Stimulated activated CD8-positive, alpha-beta memory T cell treated with anti-CD3 and anti-CD28 coated beads, Interleukin-15, amount 100 ng/mL, for 48 hours (primary cell): ENCODE measurements around the gene FIGNL1.
A peak's percentile ranks its signal among the peaks of the same experiment; 100 is the strongest.

Source experiments
- DNase-seq, 2 donors: peaks; one replicate each; pipeline ENCODE4 v3.0.0-alpha.2; 2020; ENCODE audit warnings: low read depth in 2 of 2

Gene FIGNL1

GRCh38 chr7:50428911-50429310 lies 21.2 kb downstream of the FIGNL1 start:
- DNase-seq = no peak

- DNase-seq = no peak
Measured at GRCh38 chr7:50427518-50427917, 22.6 kb downstream of the FIGNL1 start.

GRCh38 chr7:50426280-50427045 lies 23.7 kb downstream of the FIGNL1 start:
- no peak for DNase-seq

- no peak for DNase-seq
Measured at GRCh38 chr7:50425318-50425717, 24.8 kb downstream of the FIGNL1 start.

GRCh38 chr7:50423860-50424259 lies 26.3 kb downstream of the FIGNL1 start:
- no peak for DNase-seq

GRCh38 chr7:50422858-50423257 lies 27.3 kb downstream of the FIGNL1 start:
- no peak for DNase-seq

- DNase-seq = no peak
Measured at GRCh38 chr7:50421043-50421442, 29.1 kb downstream of the FIGNL1 start.

GRCh38 chr7:50418526-50419290 lies 31.4 kb downstream of the FIGNL1 start:
- DNase-seq = no peak

GRCh38 chr7:50418086-50418515 lies 32.0 kb downstream of the FIGNL1 start:
- peak; percentile 55 to 63 for DNase-seq

GRCh38 chr7:50416527-50417182 lies 33.5 kb downstream of the FIGNL1 start:
- DNase-seq = no peak

GRCh38 chr7:50415844-50416364 lies 34.2 kb downstream of the FIGNL1 start:
- no peak for DNase-seq

- DNase-seq = no peak
Measured at GRCh38 chr7:50413561-50413960, 36.6 kb downstream of the FIGNL1 start.

- no peak for DNase-seq
Measured at GRCh38 chr7:50412973-50413372, 37.2 kb downstream of the FIGNL1 start.

GRCh38 chr7:50411332-50411731 lies 38.8 kb downstream of the FIGNL1 start:
- DNase-seq = no peak

GRCh38 chr7:50409856-50410745 lies 40.0 kb downstream of the FIGNL1 start:
- peak in 1 of 2 donors; percentile 25 for DNase-seq

- DNase-seq = no peak
Measured at GRCh38 chr7:50406935-50407334, 43.2 kb downstream of the FIGNL1 start.

- DNase-seq = no peak
Measured at GRCh38 chr7:50405221-50405620, 44.9 kb downstream of the FIGNL1 start.

- DNase-seq = no peak
Measured at GRCh38 chr7:50404392-50404791, 45.8 kb downstream of the FIGNL1 start.

- no peak for DNase-seq
Measured at GRCh38 chr7:50400114-50400513, 50.0 kb downstream of the FIGNL1 start.

- DNase-seq = no peak
Measured at GRCh38 chr7:50399635-50400034, 50.5 kb downstream of the FIGNL1 start.

GRCh38 chr7:50399206-50399605 lies 50.9 kb downstream of the FIGNL1 start:
- DNase-seq = no peak
